ENCODE results near the gene CTXND2.

Gene CTXND2

DNA sequence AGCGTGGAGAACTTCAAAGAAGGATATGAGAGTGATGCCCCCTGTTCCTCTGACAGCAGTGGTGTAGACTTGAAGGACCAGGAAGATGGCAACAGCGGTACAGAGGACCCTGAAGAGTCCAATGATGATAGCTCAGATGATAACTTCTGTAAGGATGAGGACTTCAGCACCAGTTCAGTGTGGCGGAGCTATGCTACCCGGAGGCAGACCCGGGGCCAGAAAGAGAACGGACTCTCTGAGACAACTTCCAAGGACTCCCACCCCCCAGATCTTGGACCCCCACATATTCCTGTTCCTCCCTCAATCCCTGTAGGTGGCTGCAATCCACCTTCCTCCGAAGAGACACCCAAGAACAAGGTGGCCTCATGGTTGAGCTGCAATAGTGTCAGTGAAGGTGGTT, 73.7 kb downstream of the CTXND2 start:
- Histone ChIP-seq H3K27ac (replicated peaks) (no peak overlapping the region), H3K27me3 (ENCODE audit: insufficient read depth, poor library complexity, severe bottlenecking) (no peaks in the 10 kb centered on the region), H3K4me3 (replicated peaks; ENCODE audit: insufficient read depth, low read length) (no peak overlapping the region)
- TF ChIP-seq SPI1 (IDR thresholded peaks at IDR 0.05; ENCODE audit: borderline replicate concordance, low read depth) = no peak
- TF ChIP-seq GABPA (IDR thresholded peaks at IDR 0.05; ENCODE audit: low read depth) = no peak
- TF ChIP-seq, protein P1, sequence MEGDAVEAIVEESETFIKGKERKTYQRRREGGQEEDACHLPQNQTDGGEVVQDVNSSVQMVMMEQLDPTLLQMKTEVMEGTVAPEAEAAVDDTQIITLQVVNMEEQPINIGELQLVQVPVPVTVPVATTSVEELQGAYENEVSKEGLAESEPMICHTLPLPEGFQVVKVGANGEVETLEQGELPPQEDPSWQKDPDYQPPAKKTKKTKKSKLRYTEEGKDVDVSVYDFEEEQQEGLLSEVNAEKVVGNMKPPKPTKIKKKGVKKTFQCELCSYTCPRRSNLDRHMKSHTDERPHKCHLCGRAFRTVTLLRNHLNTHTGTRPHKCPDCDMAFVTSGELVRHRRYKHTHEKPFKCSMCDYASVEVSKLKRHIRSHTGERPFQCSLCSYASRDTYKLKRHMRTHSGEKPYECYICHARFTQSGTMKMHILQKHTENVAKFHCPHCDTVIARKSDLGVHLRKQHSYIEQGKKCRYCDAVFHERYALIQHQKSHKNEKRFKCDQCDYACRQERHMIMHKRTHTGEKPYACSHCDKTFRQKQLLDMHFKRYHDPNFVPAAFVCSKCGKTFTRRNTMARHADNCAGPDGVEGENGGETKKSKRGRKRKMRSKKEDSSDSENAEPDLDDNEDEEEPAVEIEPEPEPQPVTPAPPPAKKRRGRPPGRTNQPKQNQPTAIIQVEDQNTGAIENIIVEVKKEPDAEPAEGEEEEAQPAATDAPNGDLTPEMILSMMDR (IDR thresholded peaks at IDR 0.05; ENCODE audit: insufficient read depth, low read length) = no peak
- TF ChIP-seq, protein P2, sequence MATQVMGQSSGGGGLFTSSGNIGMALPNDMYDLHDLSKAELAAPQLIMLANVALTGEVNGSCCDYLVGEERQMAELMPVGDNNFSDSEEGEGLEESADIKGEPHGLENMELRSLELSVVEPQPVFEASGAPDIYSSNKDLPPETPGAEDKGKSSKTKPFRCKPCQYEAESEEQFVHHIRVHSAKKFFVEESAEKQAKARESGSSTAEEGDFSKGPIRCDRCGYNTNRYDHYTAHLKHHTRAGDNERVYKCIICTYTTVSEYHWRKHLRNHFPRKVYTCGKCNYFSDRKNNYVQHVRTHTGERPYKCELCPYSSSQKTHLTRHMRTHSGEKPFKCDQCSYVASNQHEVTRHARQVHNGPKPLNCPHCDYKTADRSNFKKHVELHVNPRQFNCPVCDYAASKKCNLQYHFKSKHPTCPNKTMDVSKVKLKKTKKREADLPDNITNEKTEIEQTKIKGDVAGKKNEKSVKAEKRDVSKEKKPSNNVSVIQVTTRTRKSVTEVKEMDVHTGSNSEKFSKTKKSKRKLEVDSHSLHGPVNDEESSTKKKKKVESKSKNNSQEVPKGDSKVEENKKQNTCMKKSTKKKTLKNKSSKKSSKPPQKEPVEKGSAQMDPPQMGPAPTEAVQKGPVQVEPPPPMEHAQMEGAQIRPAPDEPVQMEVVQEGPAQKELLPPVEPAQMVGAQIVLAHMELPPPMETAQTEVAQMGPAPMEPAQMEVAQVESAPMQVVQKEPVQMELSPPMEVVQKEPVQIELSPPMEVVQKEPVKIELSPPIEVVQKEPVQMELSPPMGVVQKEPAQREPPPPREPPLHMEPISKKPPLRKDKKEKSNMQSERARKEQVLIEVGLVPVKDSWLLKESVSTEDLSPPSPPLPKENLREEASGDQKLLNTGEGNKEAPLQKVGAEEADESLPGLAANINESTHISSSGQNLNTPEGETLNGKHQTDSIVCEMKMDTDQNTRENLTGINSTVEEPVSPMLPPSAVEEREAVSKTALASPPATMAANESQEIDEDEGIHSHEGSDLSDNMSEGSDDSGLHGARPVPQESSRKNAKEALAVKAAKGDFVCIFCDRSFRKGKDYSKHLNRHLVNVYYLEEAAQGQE (IDR thresholded peaks at IDR 0.05; ENCODE audit: insufficient replicate concordance, low read depth) = no peak
- no peak for TF ChIP-seq POLR2AphosphoS5 (IDR thresholded peaks at IDR 0.05; ENCODE audit: low read depth)
- DNase-seq (ENCODE audit: low read depth in 1 of 2, low spot score in 1 of 2) = no peak

DNA sequence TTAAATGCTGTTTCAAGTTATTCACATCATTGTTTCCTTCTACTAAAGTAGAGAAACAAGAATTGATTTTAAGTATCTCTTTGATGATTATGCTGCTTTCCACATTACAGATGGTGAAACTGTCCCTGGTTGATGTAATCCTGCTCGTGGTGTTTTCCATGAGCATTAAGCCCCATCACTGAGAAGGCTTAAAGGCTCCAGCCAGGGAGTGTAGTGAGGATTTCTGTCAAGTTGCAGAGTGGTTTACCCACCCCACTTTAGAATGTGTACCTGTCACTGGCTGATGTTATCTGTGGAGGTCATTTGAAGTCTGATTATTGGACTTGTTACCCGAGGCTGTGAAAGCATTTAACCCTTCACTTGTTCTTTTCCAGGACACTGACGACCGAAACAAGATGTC, 74.8 kb downstream of the CTXND2 start:
- no peaks in the 10 kb centered on the region for H3K27me3 ChIP-seq (ENCODE audit: insufficient read depth, poor library complexity, severe bottlenecking)
- H3K4me3 ChIP-seq (replicated peaks; ENCODE audit: insufficient read depth, low read length) = no peak overlapping the region
- no peak for TF ChIP-seq POLR2AphosphoS5 (IDR thresholded peaks at IDR 0.05; ENCODE audit: low read depth)
- TF ChIP-seq GABPA (IDR thresholded peaks at IDR 0.05; ENCODE audit: low read depth) = no peak
- no peak for TF ChIP-seq SPI1 (IDR thresholded peaks at IDR 0.05; ENCODE audit: borderline replicate concordance, low read depth)
- H3K27ac ChIP-seq (replicated peaks) = no peak overlapping the region
- no peak for DNase-seq (ENCODE audit: low read depth in 1 of 2, low spot score in 1 of 2)
